ENCODE data around the gene CCND2.
"Not testable (repeated sequence)": the region's sequence is repeated elsewhere in the genome, so short reads cannot be mapped to it uniquely, and the experiment has no call there.

CCND2 gene

DNA sequence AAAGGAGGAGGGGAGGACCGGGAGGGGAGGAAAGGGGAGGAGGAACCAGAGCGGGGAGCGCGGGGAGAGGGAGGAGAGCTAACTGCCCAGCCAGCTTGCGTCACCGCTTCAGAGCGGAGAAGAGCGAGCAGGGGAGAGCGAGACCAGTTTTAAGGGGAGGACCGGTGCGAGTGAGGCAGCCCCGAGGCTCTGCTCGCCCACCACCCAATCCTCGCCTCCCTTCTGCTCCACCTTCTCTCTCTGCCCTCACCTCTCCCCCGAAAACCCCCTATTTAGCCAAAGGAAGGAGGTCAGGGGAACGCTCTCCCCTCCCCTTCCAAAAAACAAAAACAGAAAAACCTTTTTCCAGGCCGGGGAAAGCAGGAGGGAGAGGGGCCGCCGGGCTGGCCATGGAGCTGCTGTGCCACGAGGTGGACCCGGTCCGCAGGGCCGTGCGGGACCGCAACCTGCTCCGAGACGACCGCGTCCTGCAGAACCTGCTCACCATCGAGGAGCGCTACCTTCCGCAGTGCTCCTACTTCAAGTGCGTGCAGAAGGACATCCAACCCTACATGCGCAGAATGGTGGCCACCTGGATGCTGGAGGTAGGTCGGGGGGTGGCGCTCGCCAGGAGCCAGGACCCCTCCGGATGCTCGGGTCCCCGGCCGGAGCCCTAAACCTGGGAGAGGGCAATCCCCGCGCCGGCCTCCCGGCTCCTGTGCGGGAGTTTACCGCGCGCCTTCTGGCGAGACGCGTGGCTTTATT, at the start of gene CCND2:
TSS of gene CCND2 (plus strand) at position 111 of the 744 bp plus-strand sequence. CDS start at position 390, 279 bp downstream.
- peak; percentile 67 to 72 for DNase-seq (ENCODE audit: low read depth in 2 of 2)

- no peak for DNase-seq (ENCODE audit: low read depth in 2 of 2)
These were observed 49.2 kb upstream of the CCND2 start for GRCh38 chr12:4224206-4224889.

DNA sequence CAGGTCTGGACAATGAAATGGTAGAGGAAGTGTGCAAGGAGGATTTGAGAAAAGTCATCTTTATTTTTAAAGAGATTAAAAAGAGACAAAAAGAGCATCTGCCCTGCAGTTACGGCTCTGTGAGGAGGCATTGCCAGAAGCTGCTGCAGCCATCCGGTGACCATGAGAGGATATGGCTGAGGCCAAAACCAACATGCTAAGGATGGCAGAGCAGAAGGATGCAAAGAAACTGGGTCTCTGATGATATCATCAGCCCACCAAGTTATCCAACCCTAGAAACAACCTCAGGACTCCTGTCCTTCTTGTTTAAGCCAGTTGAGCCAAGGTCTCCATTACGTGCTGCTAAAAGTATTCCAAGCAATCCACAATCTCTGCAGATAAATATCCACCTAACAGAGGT, 48.0 kb upstream of the CCND2 start:
- DNase-seq (ENCODE audit: low read depth in 2 of 2), result no peak

- DNase-seq (ENCODE audit: low read depth in 2 of 2), result no peak
These were observed 46.5 kb upstream of the CCND2 start for GRCh38 chr12:4227046-4227445.

GRCh38 chr12:4228122-4228580, 45.4 kb upstream of the CCND2 start:
- no peak for DNase-seq (ENCODE audit: low read depth in 2 of 2)

GRCh38 chr12:4230526-4230925, 43.0 kb upstream of the CCND2 start:
- no peak for DNase-seq (ENCODE audit: low read depth in 2 of 2)

DNA sequence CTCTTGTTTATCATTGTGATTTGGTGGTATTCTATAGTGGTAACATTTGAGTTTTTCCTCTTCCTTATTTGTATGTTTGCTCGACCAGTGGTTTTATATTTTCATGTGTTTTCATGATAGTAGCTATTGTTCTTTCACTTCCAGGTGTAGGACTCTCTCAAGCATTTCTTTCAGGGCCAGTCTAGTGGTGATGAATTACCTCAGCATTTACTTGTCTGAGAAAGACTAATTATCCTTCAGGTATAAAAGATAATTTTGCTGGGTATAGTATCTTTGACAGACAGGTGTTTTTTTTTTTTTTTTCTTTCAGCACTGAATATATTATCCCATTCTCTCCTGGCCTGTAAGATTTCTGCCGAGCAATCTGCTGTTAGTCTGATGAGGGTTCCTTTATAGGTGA, 35.0 kb upstream of the CCND2 start:
- DNase-seq (ENCODE audit: low read depth in 2 of 2), result no peak

DNA sequence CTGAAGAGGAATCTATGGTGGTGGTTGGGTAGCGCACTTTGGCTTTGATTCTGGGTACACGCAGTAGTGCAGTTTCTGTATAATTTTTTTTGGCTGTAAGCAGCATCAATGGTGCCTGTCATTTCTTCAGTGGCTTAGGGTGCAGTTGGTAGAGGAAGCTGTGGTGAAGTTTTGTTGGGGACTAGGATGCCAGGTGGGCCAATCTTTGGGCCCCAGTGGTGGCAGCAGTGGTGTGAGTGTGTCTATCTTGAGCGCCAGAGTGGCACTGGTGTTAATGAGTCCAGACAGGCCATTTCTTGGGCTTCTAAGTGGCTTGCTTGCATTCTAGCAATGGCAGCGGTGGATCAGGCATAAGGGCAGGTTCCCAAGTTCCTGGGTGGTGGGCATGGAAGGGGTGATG, 33.8 kb upstream of the CCND2 start:
- no peak for DNase-seq (ENCODE audit: low read depth in 2 of 2)

DNA sequence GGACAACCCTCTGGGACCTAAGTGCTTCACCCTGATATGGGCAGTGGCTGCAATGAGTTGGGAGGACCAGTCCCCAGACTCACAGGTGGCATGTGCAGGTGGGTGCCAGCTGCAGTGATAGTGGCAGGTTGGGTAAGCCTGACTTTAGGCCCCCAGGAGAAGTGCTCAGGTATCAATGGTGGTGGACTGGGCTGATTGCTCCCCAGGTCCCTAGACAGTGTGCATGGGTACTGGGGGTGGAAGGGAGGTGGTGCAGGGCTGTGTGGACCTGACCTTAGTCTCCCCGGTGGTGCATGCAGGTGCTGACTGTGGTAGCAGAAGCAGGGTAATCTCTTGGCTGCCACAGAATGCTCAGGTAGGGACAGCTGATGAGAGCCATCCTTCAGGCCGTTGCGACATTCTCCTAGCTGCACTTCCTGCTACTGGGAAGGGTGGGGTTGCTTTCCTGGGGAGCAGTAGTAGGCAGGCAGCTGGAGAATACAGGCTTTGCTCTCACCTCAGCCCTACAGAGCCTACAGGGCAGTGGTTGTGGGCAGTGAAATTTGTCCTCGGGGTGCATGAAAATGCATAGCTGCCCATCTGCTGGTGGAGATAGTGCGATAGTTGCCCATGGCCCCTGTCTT, 33.3 kb upstream of the CCND2 start:
- no peak for DNase-seq (ENCODE audit: low read depth in 2 of 2)

GRCh38 chr12:4240981-4241380, 32.6 kb upstream of the CCND2 start:
- no peak for DNase-seq (ENCODE audit: low read depth in 2 of 2)

- DNase-seq (ENCODE audit: low read depth in 2 of 2), result no peak
These were observed 32.0 kb upstream of the CCND2 start for GRCh38 chr12:4241592-4241991.

GRCh38 chr12:4242595-4242994, 31.0 kb upstream of the CCND2 start:
- DNase-seq (ENCODE audit: low read depth in 2 of 2), result no peak

- no peak for DNase-seq (ENCODE audit: low read depth in 2 of 2)
These were observed 30.5 kb upstream of the CCND2 start for GRCh38 chr12:4243091-4243490.

GRCh38 chr12:4243491-4244100, 30.0 kb upstream of the CCND2 start:
- DNase-seq (ENCODE audit: low read depth in 2 of 2), result not testable (repeated sequence)

DNA sequence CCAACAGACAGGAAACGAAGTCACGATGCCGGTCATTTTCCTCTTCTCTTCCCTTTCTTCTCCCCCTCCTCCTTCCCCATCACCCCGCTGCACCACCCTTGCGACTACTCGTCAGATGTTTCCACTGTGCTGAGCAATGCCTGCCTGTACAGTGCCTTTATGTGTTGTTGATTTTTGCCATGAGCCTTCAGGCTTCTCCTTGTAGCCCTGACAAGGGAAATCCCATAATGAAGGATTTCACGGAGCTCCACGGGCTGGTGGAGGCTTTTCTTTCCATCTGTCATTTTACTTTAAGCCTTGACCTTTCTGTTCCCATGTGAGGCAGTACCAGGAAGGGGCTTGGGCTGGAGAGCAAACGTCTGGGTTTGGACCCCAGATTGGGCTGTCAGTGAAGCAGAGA, 28.7 kb upstream of the CCND2 start:
- no peak for DNase-seq (ENCODE audit: low read depth in 2 of 2)

DNA sequence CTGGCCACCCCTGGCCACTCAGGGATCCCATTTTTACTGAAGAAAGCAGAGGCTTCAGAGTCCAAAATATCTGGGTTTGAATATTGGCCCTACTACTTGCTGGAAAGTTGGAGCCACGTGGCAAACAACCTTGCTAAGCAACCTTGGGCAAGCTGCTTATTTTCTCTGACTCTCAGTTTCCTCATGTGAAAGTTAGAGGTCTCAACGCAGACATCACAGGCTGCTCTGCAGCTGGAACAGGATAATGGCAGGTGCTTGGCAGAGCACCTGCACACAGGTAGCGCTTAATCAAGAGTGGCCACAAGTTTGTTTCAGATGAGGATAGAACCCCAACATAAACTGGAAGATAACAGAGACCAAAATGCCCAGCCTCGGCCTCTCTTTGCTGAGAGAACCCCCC, 28.1 kb upstream of the CCND2 start:
- DNase-seq (ENCODE audit: low read depth in 2 of 2), result no peak

DNA sequence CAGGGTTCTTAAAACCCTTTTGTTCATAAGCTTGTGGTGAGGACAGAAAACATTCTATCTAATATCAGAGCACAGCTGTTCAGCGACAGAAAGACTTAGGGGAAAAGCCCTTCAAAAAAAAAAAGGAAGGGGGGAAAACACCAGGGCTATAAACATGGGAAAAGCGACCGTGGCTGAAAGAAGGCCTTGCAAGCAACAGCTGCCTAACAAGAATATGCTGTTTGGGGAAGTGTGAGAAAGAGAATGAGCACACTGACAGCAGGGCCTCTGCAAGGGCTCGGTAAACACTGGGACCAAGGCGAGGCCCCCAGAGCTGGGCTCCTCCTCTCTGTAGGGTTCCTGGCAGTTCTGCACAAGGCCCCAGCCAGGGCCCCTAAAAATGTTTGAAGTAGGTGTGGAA, 27.4 kb upstream of the CCND2 start:
- DNase-seq (ENCODE audit: low read depth in 2 of 2), result no peak

GRCh38 chr12:4250691-4251090, 22.9 kb upstream of the CCND2 start:
- no peak for DNase-seq (ENCODE audit: low read depth in 2 of 2)

GRCh38 chr12:4251216-4251891, 22.2 kb upstream of the CCND2 start:
- DNase-seq (ENCODE audit: low read depth in 2 of 2), result peak in 1 of 2 donors; percentile 30

GRCh38 chr12:4251967-4252366, 21.6 kb upstream of the CCND2 start:
- DNase-seq (ENCODE audit: low read depth in 2 of 2), result no peak

DNA sequence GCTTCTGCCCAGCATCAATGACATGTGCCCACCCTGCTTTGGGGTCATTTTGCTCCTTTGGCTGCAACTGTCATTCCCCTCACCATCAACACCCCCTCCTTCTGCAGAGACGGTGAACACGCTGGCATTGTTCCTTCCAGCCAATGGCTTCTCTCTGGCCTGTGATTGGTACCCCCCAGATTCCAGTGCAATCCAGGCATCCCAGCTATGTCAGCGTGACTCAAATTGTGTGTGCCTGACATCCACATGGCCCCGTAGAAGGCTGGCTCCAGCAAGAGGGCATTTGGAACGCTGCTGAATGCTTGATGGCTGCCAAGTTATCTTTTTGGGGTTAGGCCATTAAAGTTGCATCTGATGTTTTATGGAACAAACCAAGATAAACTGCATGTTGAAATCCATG, 21.0 kb upstream of the CCND2 start:
- no peak for DNase-seq (ENCODE audit: low read depth in 2 of 2)
